Calu3 (cell line): ENCODE measurements around the gene PPP1R12B. TPM values are rescaled to one million over a fixed set of nuclear protein-coding genes. Genes with fewer than 3 reads are reported as not detected.
"Not testable (repeated sequence)": the region's sequence is repeated elsewhere in the genome, so short reads cannot be mapped to it uniquely, and the experiment has no call there.

Experiments used
- BruUV-seq: library from RNA; stranded (reverse); fragments of 400-500 nt; replicated peaks from 2 replicates; lab custom pipeline; 2021; lab: Mats Ljungman, UMichigan
- CTCF ChIA-PET: fragments of 300-600 bp; sonication (Branson Sonifier 250); formaldehyde crosslinking; loops from one replicate; lab custom pipeline; 2022; ENCODE audit warnings: antibody characterized with exemption; lab: Charles Lee
- DNase-seq: peaks from one replicate; pipeline ENCODE4 v3.0.0; 2022
- H3K27ac Mint-ChIP-seq: one replicate; pipeline ENCODE4 v1.8.0; 2022; ENCODE audit warnings: mixed read lengths; ENCODE audit not compliant: unreplicated experiment
- H3K27me3 Mint-ChIP-seq: one replicate; pipeline ENCODE4 v1.8.0; 2022; ENCODE audit warnings: mixed read lengths; ENCODE audit not compliant: unreplicated experiment
- H3K36me3 Mint-ChIP-seq: one replicate; pipeline ENCODE4 v1.8.0; 2022; ENCODE audit warnings: mild to moderate bottlenecking, moderate library complexity, mixed read lengths; ENCODE audit not compliant: insufficient read depth, unreplicated experiment
- H3K4me1 Mint-ChIP-seq: one replicate; pipeline ENCODE4 v1.8.0; 2022; ENCODE audit warnings: mild to moderate bottlenecking, low read depth, mixed read lengths; ENCODE audit not compliant: unreplicated experiment
- H3K4me3 Mint-ChIP-seq: one replicate; pipeline ENCODE4 v1.8.0; 2022; ENCODE audit warnings: mild to moderate bottlenecking, low read depth, moderate library complexity, mixed read lengths; ENCODE audit not compliant: unreplicated experiment
- H3K9me3 Mint-ChIP-seq: one replicate; pipeline ENCODE4 v1.8.0; 2022; ENCODE audit warnings: low read depth, mixed read lengths; ENCODE audit not compliant: unreplicated experiment
- intact Hi-C: fragments of 100-400 bp; cut with micrococcal nuclease; formaldehyde crosslinking; loops from one replicate; pipeline ENCODE4 v1.10.0; 2022; ENCODE audit not compliant: unreplicated experiment
- total RNA-seq: library from RNA; stranded (reverse); gene quantifications from 2 replicates; pipeline ENCODE4 v1.2.3, GENCODE V29; 2022
- TF ChIP-seq, protein P1 (sequence below): fragments of 200-600 bp; IDR thresholded peaks from one replicate; pipeline ENCODE4 v1.8.0; 2022; ENCODE audit warnings: antibody characterized with exemption; ENCODE audit not compliant: unreplicated experiment

PPP1R12B gene
- total RNA-seq, 1 experiment from 2014 or later = 31.8 TPM

DNA sequence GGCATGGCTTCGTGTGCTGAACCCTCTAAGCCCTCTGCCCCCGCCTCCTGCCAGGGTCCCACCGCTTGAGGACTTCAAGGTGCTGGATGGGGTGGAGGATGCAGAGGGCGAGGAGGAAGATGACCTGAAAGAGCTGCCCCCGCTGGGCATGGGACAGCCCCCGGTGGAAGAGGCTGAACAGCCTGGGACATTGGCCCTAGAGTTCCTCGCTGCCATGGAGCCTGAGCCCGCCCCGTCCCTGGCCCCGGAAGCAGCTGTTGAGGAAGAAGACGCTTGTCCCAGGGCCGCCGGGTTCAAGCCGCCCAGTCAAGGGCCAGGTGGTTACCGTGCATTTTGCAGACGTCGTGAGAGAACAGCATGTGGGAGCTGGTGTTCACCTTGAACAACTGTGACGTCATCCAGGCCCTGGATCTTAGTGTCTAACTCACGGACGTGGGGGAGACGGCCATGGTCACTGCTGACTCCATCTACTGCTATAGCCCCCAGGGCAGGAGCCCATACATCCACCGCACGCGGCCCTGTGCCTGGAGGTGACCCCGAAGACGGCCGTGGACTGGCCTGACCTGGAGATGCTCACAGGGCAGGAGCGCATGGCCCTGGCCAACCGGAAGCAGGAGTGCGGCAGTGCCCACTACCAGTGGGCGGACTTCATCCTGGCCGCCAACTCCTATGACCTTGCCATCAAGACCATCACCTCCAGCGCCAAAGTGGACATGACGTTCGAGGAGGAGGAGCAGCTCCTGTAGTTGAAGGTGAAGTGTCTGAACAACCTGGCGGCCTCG is 90.1 kb downstream of the PPP1R12B start:
- Mint-ChIP-seq H3K36me3 (peaks cover 5% of the 10 kb centered on the region), H3K4me3 (no peak overlapping the region), H3K4me1 (no peaks in the 10 kb centered on the region), H3K9me3 (no peaks in the 10 kb centered on the region), H3K27me3 (no peaks in the 10 kb centered on the region), H3K27ac (no peak overlapping the region)
- no TSS peak for BruUV-seq
- TF ChIP-seq, protein P1, sequence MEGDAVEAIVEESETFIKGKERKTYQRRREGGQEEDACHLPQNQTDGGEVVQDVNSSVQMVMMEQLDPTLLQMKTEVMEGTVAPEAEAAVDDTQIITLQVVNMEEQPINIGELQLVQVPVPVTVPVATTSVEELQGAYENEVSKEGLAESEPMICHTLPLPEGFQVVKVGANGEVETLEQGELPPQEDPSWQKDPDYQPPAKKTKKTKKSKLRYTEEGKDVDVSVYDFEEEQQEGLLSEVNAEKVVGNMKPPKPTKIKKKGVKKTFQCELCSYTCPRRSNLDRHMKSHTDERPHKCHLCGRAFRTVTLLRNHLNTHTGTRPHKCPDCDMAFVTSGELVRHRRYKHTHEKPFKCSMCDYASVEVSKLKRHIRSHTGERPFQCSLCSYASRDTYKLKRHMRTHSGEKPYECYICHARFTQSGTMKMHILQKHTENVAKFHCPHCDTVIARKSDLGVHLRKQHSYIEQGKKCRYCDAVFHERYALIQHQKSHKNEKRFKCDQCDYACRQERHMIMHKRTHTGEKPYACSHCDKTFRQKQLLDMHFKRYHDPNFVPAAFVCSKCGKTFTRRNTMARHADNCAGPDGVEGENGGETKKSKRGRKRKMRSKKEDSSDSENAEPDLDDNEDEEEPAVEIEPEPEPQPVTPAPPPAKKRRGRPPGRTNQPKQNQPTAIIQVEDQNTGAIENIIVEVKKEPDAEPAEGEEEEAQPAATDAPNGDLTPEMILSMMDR = no peak
- intact Hi-C loops = no loop called here
- no peak for DNase-seq
- CTCF ChIA-PET = no interaction called here

- Mint-ChIP-seq H3K27me3 (no peaks in the 10 kb centered on the region), H3K4me1 (no peaks in the 10 kb centered on the region), H3K9me3 (no peaks in the 10 kb centered on the region), H3K27ac (no peak overlapping the region), H3K36me3 (peaks cover 5% of the 10 kb centered on the region), H3K4me3 (no peak overlapping the region)
- TF ChIP-seq, protein P1 = no peak
- DNase-seq = no peak
- BruUV-seq = no TSS peak
- CTCF ChIA-PET = no interaction called here
- intact Hi-C loops = no loop called here
These were observed 90.8 kb downstream of the PPP1R12B start for GRCh38 chr1:202439308-202439707.

- H3K9me3 Mint-ChIP-seq, H3K36me3 Mint-ChIP-seq: not testable (repeated sequence)
These were observed 99.6 kb downstream of the PPP1R12B start for GRCh38 chr1:202448140-202448539.

GRCh38 chr1:202451641-202452040 is 103.1 kb downstream of the PPP1R12B start:
- BruUV-seq, H3K27me3 Mint-ChIP-seq, H3K36me3 Mint-ChIP-seq, DNase-seq, intact Hi-C loops, H3K27ac Mint-ChIP-seq, H3K9me3 Mint-ChIP-seq, H3K4me3 Mint-ChIP-seq: not testable (repeated sequence)
- peaks cover 30% of the 10 kb centered on the region for H3K4me1 Mint-ChIP-seq
- CTCF ChIA-PET = interaction anchor here (0.9 kb wide), 1 partner anchor 368 kb away, joined by 3 read pairs; no protein-coding TSS in a partner anchor

More at GRCh38 chr1:202448140-202448539, 99.6 kb downstream of the PPP1R12B start:
- H3K4me1 Mint-ChIP-seq, BruUV-seq, CTCF ChIA-PET, intact Hi-C loops, H3K4me3 Mint-ChIP-seq, H3K27me3 Mint-ChIP-seq, H3K27ac Mint-ChIP-seq, DNase-seq: not testable (repeated sequence)

GRCh38 chr1:202452508-202452907 is 104.0 kb downstream of the PPP1R12B start:
- Mint-ChIP-seq H3K9me3 (peaks cover 5% of the 10 kb centered on the region), H3K4me1 (peaks cover 39% of the 10 kb centered on the region), H3K27ac (no peak overlapping the region), H3K4me3 (no peak overlapping the region), H3K36me3 (peaks cover 6% of the 10 kb centered on the region), H3K27me3 (no peaks in the 10 kb centered on the region)
- TF ChIP-seq, protein P1 = no peak
- no TSS peak for BruUV-seq
- DNase-seq = no peak
- intact Hi-C loops = no loop called here
- CTCF ChIA-PET = interaction anchor here (0.9 kb wide), 1 partner anchor 367 kb away, joined by 3 read pairs; no protein-coding TSS in a partner anchor

GRCh38 chr1:202456372-202457169 is 108.1 kb downstream of the PPP1R12B start:
- peak overlapping the region; percentile 37 for H3K4me3 Mint-ChIP-seq

GRCh38 chr1:202458651-202459050 is 110.2 kb downstream of the PPP1R12B start:
- H3K4me1 Mint-ChIP-seq = peaks cover 72% of the 10 kb centered on the region
- intact Hi-C loops = loop anchor here (5.0 kb wide), 1 partner anchor 111 kb away; the partner anchor contains the start of gene PPP1R12B
- H3K36me3 Mint-ChIP-seq, H3K27me3 Mint-ChIP-seq, H3K27ac Mint-ChIP-seq, DNase-seq, H3K4me3 Mint-ChIP-seq, H3K9me3 Mint-ChIP-seq, BruUV-seq: not testable (repeated sequence)
- CTCF ChIA-PET = interaction anchor here (0.6 kb wide), 1 partner anchor 15 kb away, joined by 3 read pairs; no protein-coding TSS in a partner anchor

More at GRCh38 chr1:202456372-202457169, 108.1 kb downstream of the PPP1R12B start:
- not testable (repeated sequence) for H3K36me3 Mint-ChIP-seq, H3K27me3 Mint-ChIP-seq, BruUV-seq, H3K9me3 Mint-ChIP-seq
- H3K4me1 Mint-ChIP-seq = peaks cover 62% of the 10 kb centered on the region
- intact Hi-C loops = loop anchor here (5.0 kb wide), 1 partner anchor 109 kb away; the partner anchor contains the start of gene PPP1R12B
- DNase-seq = peak; percentile 48
- H3K27ac Mint-ChIP-seq = peak overlapping the region; percentile 83
- CTCF ChIA-PET = interaction anchor here (0.6 to 1.0 kb wide), 4 partner anchors 9 to 316 kb away, joined by 3 to 4 read pairs (median 3); no protein-coding TSS in a partner anchor
